ENCODE measurements around the gene PXMP4.

The PXMP4 gene

GRCh38 chr20:33669224-33669623 is 50.9 kb downstream of the PXMP4 start:
- TF ChIP-seq CTCF (conservative IDR thresholded peaks at IDR 0.05) (no peak), ZFX (IDR thresholded peaks at IDR 0.05) (no peak)
- H3K27ac ChIP-seq, result peak overlapping the region; percentile 97; the same call in 1 of the 2 replicates

GRCh38 chr20:33668466-33669155 is 51.5 kb downstream of the PXMP4 start:
- H3K27ac ChIP-seq, result peak overlapping the region; percentile 97
- TF ChIP-seq ZFX (IDR thresholded peaks at IDR 0.05), result no peak

- TF ChIP-seq ZFX (IDR thresholded peaks at IDR 0.05) (no peak; the same call in 1 of the 2 replicates), CTCF (conservative IDR thresholded peaks at IDR 0.05) (peak; percentile 96)
- peak overlapping the region; percentile 97 for H3K27ac ChIP-seq
Measured at GRCh38 chr20:33667676-33668465, 52.2 kb downstream of the PXMP4 start.

GRCh38 chr20:33667245-33667675 is 52.9 kb downstream of the PXMP4 start:
- TF ChIP-seq ZFX (IDR thresholded peaks at IDR 0.05) (peak; percentile 71; the same call in 1 of the 2 replicates), CTCF (conservative IDR thresholded peaks at IDR 0.05) (no peak)
- peak overlapping the region; percentile 97 for H3K27ac ChIP-seq

GRCh38 chr20:33666293-33667244 is 53.5 kb downstream of the PXMP4 start, which contains the start of gene ACTL10:
TSS of gene ACTL10 (plus strand) at chr20:33666943. CDS start at chr20:33667498, 555 bp downstream.
- H3K27ac ChIP-seq, result peak within 1 kb of the TSS; percentile 97

GRCh38 chr20:33664762-33665144 is 55.4 kb downstream of the PXMP4 start:
- TF ChIP-seq ZFX (IDR thresholded peaks at IDR 0.05), result no peak
- TF ChIP-seq CTCF (conservative IDR thresholded peaks at IDR 0.05), result no peak
- peak overlapping the region; percentile 97; the same call in 1 of the 2 replicates for H3K27ac ChIP-seq

More at GRCh38 chr20:33666293-33667244, 53.5 kb downstream of the PXMP4 start, which contains the start of gene ACTL10:
- TF ChIP-seq CTCF (conservative IDR thresholded peaks at IDR 0.05), result no peak
- no peak; the same call in 1 of the 2 replicates for TF ChIP-seq ZFX (IDR thresholded peaks at IDR 0.05)

GRCh38 chr20:33664085-33664761 is 55.9 kb downstream of the PXMP4 start:
- peak overlapping the region; percentile 97 for H3K27ac ChIP-seq
- TF ChIP-seq ZFX (IDR thresholded peaks at IDR 0.05) (no peak), CTCF (conservative IDR thresholded peaks at IDR 0.05) (no peak)

Data from C4-2B (cell line).